K562 treated with DMSO at 1 percent for 48 hours (cell line): ENCODE measurements around the gene HYI. TPM values are rescaled to one million over a fixed set of nuclear protein-coding genes. Genes with fewer than 3 reads are reported as not detected.

Experiments used
- total RNA-seq: library from RNA; unstranded; fragments of 300-600 nt; gene quantifications from 2 replicates; pipeline ENCODE4 v1.2.3, GENCODE V29; 2022; ENCODE audit warnings: low replicate concordance; ENCODE audit errors: extremely low read depth

Gene HYI, protein sequence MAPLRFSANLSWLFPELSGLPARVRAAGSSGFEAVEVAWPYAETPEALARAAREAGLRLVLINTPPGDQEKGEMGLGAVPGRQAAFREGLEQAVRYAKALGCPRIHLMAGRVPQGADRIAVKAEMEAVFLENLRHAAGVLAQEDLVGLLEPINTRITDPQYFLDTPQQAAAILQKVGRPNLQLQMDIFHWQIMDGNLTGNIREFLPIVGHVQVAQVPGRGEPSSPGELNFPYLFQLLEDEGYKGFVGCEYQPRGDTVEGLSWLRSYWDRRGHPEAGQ
- not detected in 2 replicates for total RNA-seq

GRCh38 chr1:43453442-43454269 is at the start of gene HYI:
Gene HYI (minus strand): TSS chr1:43453931. CDS start chr1:43453793, 138 bp downstream.

Other genes with a start within 250 kb of the HYI start
- not detected in 2 replicates for gene TMEM125, start 183.9 kb downstream of the HYI start, total RNA-seq
- gene C1orf210, start 168.3 kb downstream of the HYI start, total RNA-seq, result not detected in 2 replicates
- gene TIE1, start 152.9 kb downstream of the HYI start, total RNA-seq, result not detected in 2 replicates
- not detected in 2 replicates for gene MPL, start 116.1 kb downstream of the HYI start, total RNA-seq
- gene CDC20, start 95.0 kb downstream of the HYI start, total RNA-seq, result not detected in 2 replicates
- gene ELOVL1, start 85.9 kb downstream of the HYI start, total RNA-seq, result 639 TPM in 1 of 2 replicates, not detected in the other
- gene MED8, start 64.1 kb downstream of the HYI start, total RNA-seq, result not detected in 2 replicates
- not detected in 2 replicates for gene SZT2, start 64.0 kb downstream of the HYI start, total RNA-seq
- not detected in 2 replicates for gene PTPRF, start 77.0 kb upstream of the HYI start, total RNA-seq
- not detected in 2 replicates for gene KDM4A, start 196.2 kb upstream of the HYI start, total RNA-seq